Gastrocnemius medialis (tissue), 4 donors: ENCODE measurements around the gene CGB1.
"Not testable (repeated sequence)": the region's sequence is repeated elsewhere in the genome, so short reads cannot be mapped to it uniquely, and the experiment has no call there.

Source experiments
- CTCF ChIP-seq, 5 experiments: fragments of 450-650 bp in 3 of 5; fragments of 200-600 bp in 2 of 5; sonication (generic) in 2 of 5; IDR thresholded peaks in 4 of 5; conservative IDR thresholded peaks in 1 of 5; 1 replicate in 4 of 5; 2 replicates in 1 of 5; pipeline ENCODE4 v1.5.1; 2016 to 2019; ENCODE audit warnings: antibody characterized with exemption in 5 of 5, mild to moderate bottlenecking in 3 of 5, moderate library complexity in 3 of 5
- POLR2A ChIP-seq, 2 donors: fragments of 450-650 bp; IDR thresholded peaks; one replicate each; pipeline ENCODE4 v1.6.1; 2017; ENCODE audit warnings: antibody characterized with exemption in 2 of 2, mild to moderate bottlenecking in 2 of 2, moderate library complexity in 2 of 2

DNA sequence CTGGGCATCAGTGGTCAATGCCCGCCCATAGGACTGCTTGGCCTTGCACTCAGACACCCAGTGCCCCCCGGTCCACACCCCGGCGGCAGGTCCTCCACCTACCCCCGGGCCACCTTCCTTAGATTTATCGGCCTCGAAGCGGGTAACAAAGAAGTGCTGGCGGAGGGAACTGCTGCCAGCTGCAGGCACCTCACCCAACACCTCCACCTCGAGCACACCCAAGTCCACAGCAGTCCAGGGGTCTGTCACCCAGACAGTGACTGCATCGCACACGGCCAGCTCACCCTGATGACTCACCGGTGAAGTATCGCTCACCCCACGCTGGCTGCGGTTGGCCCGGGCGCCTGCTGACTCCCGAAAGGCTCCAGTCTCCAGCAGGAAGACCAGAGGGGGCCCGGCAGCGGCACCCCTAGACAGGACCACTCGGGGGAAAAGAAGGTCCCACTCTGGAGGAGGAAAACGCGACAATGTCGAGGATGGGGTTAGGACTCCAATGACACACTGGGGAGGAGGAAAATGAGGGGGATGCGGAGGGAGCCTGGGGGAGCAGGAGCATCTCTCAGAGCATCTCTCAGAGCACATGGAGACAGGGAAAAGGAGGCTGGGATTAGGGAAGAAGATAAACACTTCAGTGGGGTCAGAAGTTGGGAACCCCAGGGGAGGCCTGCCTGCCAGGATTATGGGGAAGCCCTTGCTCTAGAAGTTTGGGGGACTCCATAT lies 2.0 kb upstream of the CGB1 start:
- TF ChIP-seq CTCF (IDR thresholded peaks at IDR 0.05 in 4 of 5, conservative IDR thresholded peaks at IDR 0.05 in 1 of 5); POLR2A (IDR thresholded peaks at IDR 0.05): not testable (repeated sequence)
